Glutamatergic neuron (in vitro differentiated cells): Measurements from ENCODE around the gene RALGPS1. TPM values are rescaled to one million over a fixed set of nuclear protein-coding genes. Genes with fewer than 3 reads are reported as not detected.

Source experiments
- DNase-seq: peaks from one replicate; pipeline ENCODE4 v3.0.0; 2022
- H3K27ac Mint-ChIP-seq: one replicate; pipeline ENCODE4 v1.8.0; 2020; ENCODE audit warnings: mild to moderate bottlenecking, mixed read lengths, inconsistent platforms; ENCODE audit not compliant: unreplicated experiment
- H3K27me3 Mint-ChIP-seq: one replicate; pipeline ENCODE4 v1.8.0; 2020; ENCODE audit warnings: mild to moderate bottlenecking, moderate library complexity, mixed read lengths, inconsistent platforms; ENCODE audit not compliant: unreplicated experiment
- H3K36me3 Mint-ChIP-seq: one replicate; pipeline ENCODE4 v1.8.0; 2020; ENCODE audit warnings: mild to moderate bottlenecking, mixed read lengths, inconsistent platforms; ENCODE audit not compliant: unreplicated experiment
- H3K4me1 Mint-ChIP-seq: one replicate; pipeline ENCODE4 v1.8.0; 2020; ENCODE audit warnings: mild to moderate bottlenecking, low read depth, mixed read lengths, inconsistent platforms; ENCODE audit not compliant: unreplicated experiment
- H3K4me3 Mint-ChIP-seq: one replicate; pipeline ENCODE4 v1.8.0; 2020; ENCODE audit warnings: mild to moderate bottlenecking, mixed read lengths, inconsistent platforms; ENCODE audit not compliant: unreplicated experiment
- H3K9me3 Mint-ChIP-seq: one replicate; pipeline ENCODE4 v1.8.0; 2020; ENCODE audit warnings: mild to moderate bottlenecking, moderate library complexity, mixed read lengths, inconsistent platforms; ENCODE audit not compliant: unreplicated experiment
- CTCF ChIP-seq: fragments of 200-600 bp; sonication (generic); IDR thresholded peaks from one replicate; pipeline ENCODE4 v1.5.0; 2021; ENCODE audit not compliant: partially characterized antibody, unreplicated experiment
- total RNA-seq: library from RNA; stranded (reverse); fragmentation: NEBNext Ultra II Directional; extraction: Animal tissue kit (Norgen Biotek cat#: 25700); gene quantifications from one replicate; pipeline ENCODE4 v1.2.1, GENCODE V29; 2021; ENCODE audit not compliant: unreplicated experiment

The RALGPS1 gene
- total RNA-seq, 1 donor from 2014 or later = 23.8 TPM

- Mint-ChIP-seq H3K4me3 (no peak overlapping the region), H3K36me3 (no peaks in the 10 kb centered on the region), H3K27ac (no peak overlapping the region), H3K4me1 (no peaks in the 10 kb centered on the region), H3K9me3 (no peaks in the 10 kb centered on the region), H3K27me3 (no peaks in the 10 kb centered on the region)
- no peak for TF ChIP-seq CTCF
- no peak for DNase-seq
Measured at GRCh38 chr9:127237801-127238200, 323.2 kb downstream of the RALGPS1 start.

GRCh38 chr9:127241354-127241753, 326.8 kb downstream of the RALGPS1 start:
- H3K9me3 Mint-ChIP-seq = peaks cover 3% of the 10 kb centered on the region
- H3K4me1 Mint-ChIP-seq = no peaks in the 10 kb centered on the region
- no peak for TF ChIP-seq CTCF
- no peak overlapping the region for H3K27ac Mint-ChIP-seq
- no peak overlapping the region for H3K4me3 Mint-ChIP-seq
- DNase-seq = no peak
- H3K36me3 Mint-ChIP-seq = no peaks in the 10 kb centered on the region
- H3K27me3 Mint-ChIP-seq = peaks cover 3% of the 10 kb centered on the region

GRCh38 chr9:127244609-127245601, 330.3 kb downstream of the RALGPS1 start:
- peak; percentile 98 for DNase-seq
- Mint-ChIP-seq H3K27ac (peak overlapping the region; percentile 79), H3K27me3 (peaks cover 3% of the 10 kb centered on the region), H3K4me3 (peak overlapping the region; percentile 87), H3K4me1 (no peaks in the 10 kb centered on the region), H3K9me3 (peaks cover 3% of the 10 kb centered on the region), H3K36me3 (no peaks in the 10 kb centered on the region)
- no peak for TF ChIP-seq CTCF

GRCh38 chr9:127245637-127246164, 331.1 kb downstream of the RALGPS1 start:
- no peak for DNase-seq
- Mint-ChIP-seq H3K36me3 (no peaks in the 10 kb centered on the region), H3K27me3 (peaks cover 3% of the 10 kb centered on the region), H3K4me1 (no peaks in the 10 kb centered on the region), H3K4me3 (peak overlapping the region; percentile 87), H3K27ac (no peak overlapping the region), H3K9me3 (peaks cover 3% of the 10 kb centered on the region)
- no peak for TF ChIP-seq CTCF

GRCh38 chr9:127248241-127248640, 333.7 kb downstream of the RALGPS1 start:
- Mint-ChIP-seq H3K36me3 (no peaks in the 10 kb centered on the region), H3K27me3 (peaks cover 3% of the 10 kb centered on the region), H3K27ac (no peak overlapping the region), H3K4me3 (no peak overlapping the region), H3K9me3 (peaks cover 3% of the 10 kb centered on the region), H3K4me1 (no peaks in the 10 kb centered on the region)
- no peak for DNase-seq
- no peak for TF ChIP-seq CTCF
